Hepatocyte (in vitro differentiated cells): ENCODE measurements around the gene TSPEAR.

Experiments
- CTCF ChIP-seq: fragments of 200-600 bp; sonication (generic); IDR thresholded peaks from 2 replicates; pipeline ENCODE4 v1.5.1; 2016; ENCODE audit warnings: antibody characterized with exemption, mild to moderate bottlenecking; ENCODE audit not compliant: poor library complexity
- EZH2 ChIP-seq: fragments of 200-600 bp; sonication (generic); IDR thresholded peaks from 2 replicates; pipeline ENCODE4 v1.6.1; 2016; ENCODE audit warnings: antibody characterized with exemption, mild to moderate bottlenecking, borderline replicate concordance

- no peak for TF ChIP-seq CTCF
- no peak for TF ChIP-seq EZH2
Measured at GRCh38 chr21:44495611-44496563, 215.5 kb downstream of the TSPEAR start.
